AG09319 (cell line): Measurements from ENCODE around the gene PRR13.

ENCODE experiments used
- DNase-seq: peaks from one replicate; pipeline ENCODE4 v3.0.0-alpha.2; 2010; ENCODE audit warnings: low read depth; ENCODE audit errors: extremely low read depth
- CTCF ChIP-seq: IDR thresholded peaks from 2 replicates; pipeline ENCODE4 v1.5.1; 2011; ENCODE audit warnings: low read depth, mild to moderate bottlenecking, inconsistent platforms, low read length, moderate library complexity

Gene PRR13

GRCh38 chr12:53459097-53459496, 17.6 kb downstream of the PRR13 start:
- DNase-seq: no peak
- TF ChIP-seq CTCF: no peak

- DNase-seq: no peak
- TF ChIP-seq CTCF: no peak
These were observed 19.5 kb downstream of the PRR13 start for GRCh38 chr12:53461059-53461458.

- no peak for TF ChIP-seq CTCF
- no peak for DNase-seq
These were observed 20.1 kb downstream of the PRR13 start for GRCh38 chr12:53461591-53461990.

GRCh38 chr12:53462935-53463334, 21.4 kb downstream of the PRR13 start:
- DNase-seq: no peak
- TF ChIP-seq CTCF: no peak

GRCh38 chr12:53463802-53464560, 22.4 kb downstream of the PRR13 start:
- no peak for TF ChIP-seq CTCF
- DNase-seq: no peak

GRCh38 chr12:53464685-53465418, 23.3 kb downstream of the PRR13 start:
- TF ChIP-seq CTCF: no peak
- DNase-seq: no peak

- no peak; the same call in 1 of the 2 replicates for TF ChIP-seq CTCF
These were observed 24.1 kb downstream of the PRR13 start for GRCh38 chr12:53465679-53466078.

More at GRCh38 chr12:53465679-53466078, 24.1 kb downstream of the PRR13 start:
- no peak for DNase-seq
